Activated CD4-positive, alpha-beta memory T cell treated with anti-CD3 and anti-CD28 coated beads for 36 hours (primary cell): Measurements from ENCODE around the gene KCNT1. TPM values are rescaled to one million over a fixed set of nuclear protein-coding genes. Genes with fewer than 3 reads are reported as not detected.
"Not testable (repeated sequence)": the region's sequence is repeated elsewhere in the genome, so short reads cannot be mapped to it uniquely, and the experiment has no call there.

Experiments
- CTCF ChIA-PET: fragments of 350-600 bp; sonication (Branson Sonifier 250); formaldehyde crosslinking; loops from one replicate; lab custom pipeline; 2021; ENCODE audit warnings: antibody characterized with exemption, inconsistent platforms; lab: Charles Lee
- POLR2A ChIA-PET: fragments of 350-600 bp; sonication (Branson Sonifier 250); formaldehyde crosslinking; loops from one replicate; lab custom pipeline; 2021; ENCODE audit warnings: antibody characterized with exemption; lab: Charles Lee
- DNase-seq: peaks from one replicate; pipeline ENCODE4 v3.0.0-alpha.2; 2020
- H3K27ac Mint-ChIP-seq: one replicate; pipeline ENCODE4 v1.8.0; 2021; ENCODE audit warnings: mixed read lengths
- H3K27me3 Mint-ChIP-seq: one replicate; pipeline ENCODE4 v1.8.0; 2021; ENCODE audit warnings: mixed read lengths
- H3K36me3 Mint-ChIP-seq: one replicate; pipeline ENCODE4 v1.8.0; 2021; ENCODE audit warnings: mixed read lengths
- H3K4me1 Mint-ChIP-seq: one replicate; pipeline ENCODE4 v1.8.0; 2021; ENCODE audit warnings: low read depth, mixed read lengths
- H3K4me3 Mint-ChIP-seq: one replicate; pipeline ENCODE4 v1.8.0; 2021; ENCODE audit warnings: mild to moderate bottlenecking, mixed read lengths
- H3K9me3 Mint-ChIP-seq: one replicate; pipeline ENCODE4 v1.8.0; 2021; ENCODE audit warnings: mixed read lengths
- intact Hi-C: fragments of 100-400 bp; cut with micrococcal nuclease; formaldehyde crosslinking; loops from one replicate; pipeline ENCODE4 v1.15.1; 2023
- total RNA-seq, 2 experiments: library from RNA; stranded (reverse); gene quantifications; one replicate each; pipeline ENCODE4 v1.2.3, GENCODE V29; 2021

KCNT1 gene
- total RNA-seq, 2 experiments from 2014 or later, result not detected

- no peaks in the 10 kb centered on the region for H3K4me1 Mint-ChIP-seq
- no peak overlapping the region for H3K27ac Mint-ChIP-seq
- H3K4me3 Mint-ChIP-seq, result no peak overlapping the region
- ChIA-PET CTCF (no interaction called here), POLR2A (no interaction called here)
- no peaks in the 10 kb centered on the region for H3K27me3 Mint-ChIP-seq
- DNase-seq, result no peak
- intact Hi-C loops, result no loop called here
- H3K36me3 Mint-ChIP-seq, result no peaks in the 10 kb centered on the region
- no peaks in the 10 kb centered on the region for H3K9me3 Mint-ChIP-seq
Measured at GRCh38 chr9:135665795-135666189, 36.2 kb upstream of the KCNT1 start.

GRCh38 chr9:135666534-135667462 lies 35.2 kb upstream of the KCNT1 start:
- DNase-seq, result no peak
- CTCF ChIA-PET, result no interaction called here

GRCh38 chr9:135667463-135668001 lies 34.5 kb upstream of the KCNT1 start:
- CTCF ChIA-PET, result no interaction called here
- H3K36me3 Mint-ChIP-seq, result no peaks in the 10 kb centered on the region
- H3K27ac Mint-ChIP-seq, result no peak overlapping the region
- H3K4me3 Mint-ChIP-seq, result no peak overlapping the region
- no peak for DNase-seq
- no peaks in the 10 kb centered on the region for H3K4me1 Mint-ChIP-seq
- POLR2A ChIA-PET, result no interaction called here
- intact Hi-C loops, result no loop called here
- H3K27me3 Mint-ChIP-seq, result no peaks in the 10 kb centered on the region
- no peaks in the 10 kb centered on the region for H3K9me3 Mint-ChIP-seq

More at GRCh38 chr9:135666534-135667462, 35.2 kb upstream of the KCNT1 start:
- POLR2A ChIA-PET, result no interaction called here
- Mint-ChIP-seq H3K4me1 (no peaks in the 10 kb centered on the region), H3K36me3 (no peaks in the 10 kb centered on the region), H3K9me3 (no peaks in the 10 kb centered on the region), H3K4me3 (no peak overlapping the region), H3K27ac (no peak overlapping the region), H3K27me3 (no peaks in the 10 kb centered on the region)
- intact Hi-C loops, result no loop called here

GRCh38 chr9:135669018-135669417 lies 33.0 kb upstream of the KCNT1 start:
- H3K4me1 Mint-ChIP-seq, H3K9me3 Mint-ChIP-seq, intact Hi-C loops, CTCF ChIA-PET, H3K27me3 Mint-ChIP-seq, H3K36me3 Mint-ChIP-seq, DNase-seq, H3K27ac Mint-ChIP-seq, H3K4me3 Mint-ChIP-seq, POLR2A ChIA-PET: not testable (repeated sequence)

- DNase-seq, result no peak
- POLR2A ChIA-PET, result no interaction called here
- no peaks in the 10 kb centered on the region for H3K36me3 Mint-ChIP-seq
Measured at GRCh38 chr9:135669616-135670285, 32.2 kb upstream of the KCNT1 start.

GRCh38 chr9:135670721-135671590 lies 31.0 kb upstream of the KCNT1 start:
- no peak for DNase-seq
- Mint-ChIP-seq H3K27ac (no peak overlapping the region), H3K4me3 (no peak overlapping the region), H3K36me3 (no peaks in the 10 kb centered on the region), H3K9me3 (no peaks in the 10 kb centered on the region), H3K27me3 (no peaks in the 10 kb centered on the region), H3K4me1 (no peaks in the 10 kb centered on the region)
- ChIA-PET CTCF (no interaction called here), POLR2A (no interaction called here)
- intact Hi-C loops, result no loop called here

More at GRCh38 chr9:135669616-135670285, 32.2 kb upstream of the KCNT1 start:
- CTCF ChIA-PET, result no interaction called here
- Mint-ChIP-seq H3K27ac (no peak overlapping the region), H3K4me1 (no peaks in the 10 kb centered on the region), H3K4me3 (no peak overlapping the region), H3K9me3 (no peaks in the 10 kb centered on the region), H3K27me3 (no peaks in the 10 kb centered on the region)
- intact Hi-C loops, result no loop called here

- intact Hi-C loops, result no loop called here
- no peaks in the 10 kb centered on the region for H3K36me3 Mint-ChIP-seq
- ChIA-PET CTCF (no interaction called here), POLR2A (no interaction called here)
- H3K9me3 Mint-ChIP-seq, result no peaks in the 10 kb centered on the region
- no peak overlapping the region for H3K4me3 Mint-ChIP-seq
- H3K27ac Mint-ChIP-seq, result no peak overlapping the region
- H3K4me1 Mint-ChIP-seq, result no peaks in the 10 kb centered on the region
- DNase-seq, result no peak
- no peaks in the 10 kb centered on the region for H3K27me3 Mint-ChIP-seq
Measured at GRCh38 chr9:135671591-135672041, 30.4 kb upstream of the KCNT1 start.

- H3K27me3 Mint-ChIP-seq, H3K4me1 Mint-ChIP-seq, DNase-seq, CTCF ChIA-PET, intact Hi-C loops, H3K4me3 Mint-ChIP-seq, H3K9me3 Mint-ChIP-seq, H3K36me3 Mint-ChIP-seq, POLR2A ChIA-PET, H3K27ac Mint-ChIP-seq: not testable (repeated sequence)
Measured at GRCh38 chr9:135672786-135673185, 29.2 kb upstream of the KCNT1 start.

GRCh38 chr9:135673941-135674340 lies 28.0 kb upstream of the KCNT1 start:
- POLR2A ChIA-PET, result no interaction called here
- no peak overlapping the region for H3K27ac Mint-ChIP-seq
- H3K9me3 Mint-ChIP-seq, result no peaks in the 10 kb centered on the region
- intact Hi-C loops, result no loop called here
- H3K4me3 Mint-ChIP-seq, result no peak overlapping the region
- CTCF ChIA-PET, result interaction anchor here (0.5 kb wide), 1 partner anchor 26 kb away, joined by 3 read pairs; no protein-coding TSS in a partner anchor
- no peaks in the 10 kb centered on the region for H3K27me3 Mint-ChIP-seq
- H3K4me1 Mint-ChIP-seq, result no peaks in the 10 kb centered on the region
- H3K36me3 Mint-ChIP-seq, result no peaks in the 10 kb centered on the region
- DNase-seq, result no peak

GRCh38 chr9:135674977-135675376 lies 27.0 kb upstream of the KCNT1 start:
- Mint-ChIP-seq H3K4me3 (no peak overlapping the region), H3K27me3 (no peaks in the 10 kb centered on the region), H3K9me3 (no peaks in the 10 kb centered on the region), H3K27ac (no peak overlapping the region), H3K4me1 (no peaks in the 10 kb centered on the region), H3K36me3 (no peaks in the 10 kb centered on the region)
- no peak for DNase-seq
- intact Hi-C loops, result no loop called here
- POLR2A ChIA-PET, result no interaction called here
- CTCF ChIA-PET, result no interaction called here

- no peaks in the 10 kb centered on the region for H3K36me3 Mint-ChIP-seq
- POLR2A ChIA-PET, result no interaction called here
- no peak overlapping the region for H3K27ac Mint-ChIP-seq
- CTCF ChIA-PET, result no interaction called here
- H3K4me1 Mint-ChIP-seq, result no peaks in the 10 kb centered on the region
- H3K9me3 Mint-ChIP-seq, result no peaks in the 10 kb centered on the region
- intact Hi-C loops, result no loop called here
- H3K4me3 Mint-ChIP-seq, result no peak overlapping the region
- no peak for DNase-seq
- H3K27me3 Mint-ChIP-seq, result peaks cover 2% of the 10 kb centered on the region
Measured at GRCh38 chr9:135676891-135677290, 25.1 kb upstream of the KCNT1 start.
